ENCODE data around the gene BCAM.
"Not testable (repeated sequence)": the region's sequence is repeated elsewhere in the genome, so short reads cannot be mapped to it uniquely, and the experiment has no call there.

Gene BCAM

DNA sequence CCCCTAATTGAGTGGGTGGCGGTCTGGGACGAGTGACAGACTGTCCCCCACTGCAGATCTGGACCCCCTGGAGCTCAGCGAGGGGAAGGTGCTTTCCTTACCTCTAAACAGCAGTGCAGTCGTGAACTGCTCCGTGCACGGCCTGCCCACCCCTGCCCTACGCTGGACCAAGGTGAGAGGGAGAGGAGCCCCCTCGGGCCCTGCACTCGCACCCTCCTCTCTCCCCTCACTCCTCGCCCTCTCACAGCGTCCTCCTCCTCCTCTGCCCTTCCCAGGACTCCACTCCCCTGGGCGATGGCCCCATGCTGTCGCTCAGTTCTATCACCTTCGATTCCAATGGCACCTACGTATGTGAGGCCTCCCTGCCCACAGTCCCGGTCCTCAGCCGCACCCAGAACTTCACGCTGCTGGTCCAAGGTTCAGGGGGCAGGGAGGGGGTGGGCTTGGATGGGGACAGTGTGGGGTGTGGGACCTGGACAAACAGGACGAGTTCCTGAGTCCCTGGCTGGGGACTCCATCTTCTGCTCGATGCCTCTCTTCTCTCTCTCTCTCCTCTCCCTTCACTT is 9.6 kb downstream of the BCAM start:
- no peak for DNase-seq

GRCh38 chr19:44819246-44819832 is 10.4 kb downstream of the BCAM start:
- no peak for DNase-seq

DNA sequence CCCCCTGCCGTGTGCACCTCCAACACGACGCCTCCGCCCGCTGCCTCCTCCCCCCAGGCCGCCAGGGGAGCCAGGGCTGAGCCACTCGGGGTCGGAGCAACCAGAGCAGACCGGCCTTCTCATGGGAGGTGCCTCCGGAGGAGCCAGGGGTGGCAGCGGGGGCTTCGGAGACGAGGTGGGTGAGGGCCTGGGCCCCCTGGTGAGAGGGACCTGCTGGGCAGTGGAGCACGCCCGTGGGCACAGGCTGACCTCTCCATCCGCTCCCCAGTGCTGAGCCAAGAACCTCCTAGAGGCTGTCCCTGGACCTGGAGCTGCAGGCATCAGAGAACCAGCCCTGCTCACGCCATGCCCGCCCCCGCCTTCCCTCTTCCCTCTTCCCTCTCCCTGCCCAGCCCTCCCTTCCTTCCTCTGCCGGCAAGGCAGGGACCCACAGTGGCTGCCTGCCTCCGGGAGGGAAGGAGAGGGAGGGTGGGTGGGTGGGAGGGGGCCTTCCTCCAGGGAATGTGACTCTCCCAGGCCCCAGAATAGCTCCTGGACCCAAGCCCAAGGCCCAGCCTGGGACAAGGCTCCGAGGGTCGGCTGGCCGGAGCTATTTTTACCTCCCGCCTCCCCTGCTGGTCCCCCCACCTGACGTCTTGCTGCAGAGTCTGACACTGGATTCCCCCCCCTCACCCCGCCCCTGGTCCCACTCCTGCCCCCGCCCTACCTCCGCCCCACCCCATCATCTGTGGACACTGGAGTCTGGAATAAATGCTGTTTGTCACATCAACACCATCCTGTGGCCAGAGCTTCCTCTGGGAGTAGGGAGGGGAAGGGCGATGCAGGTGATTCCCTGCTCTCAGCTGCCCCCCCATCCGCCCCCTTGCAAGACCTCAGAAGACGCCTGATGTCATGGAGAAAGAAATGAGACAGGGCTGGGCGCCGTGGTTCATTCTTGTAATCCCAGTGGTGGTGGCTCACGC is 12.0 kb downstream of the BCAM start:
- no peak for DNase-seq

DNA sequence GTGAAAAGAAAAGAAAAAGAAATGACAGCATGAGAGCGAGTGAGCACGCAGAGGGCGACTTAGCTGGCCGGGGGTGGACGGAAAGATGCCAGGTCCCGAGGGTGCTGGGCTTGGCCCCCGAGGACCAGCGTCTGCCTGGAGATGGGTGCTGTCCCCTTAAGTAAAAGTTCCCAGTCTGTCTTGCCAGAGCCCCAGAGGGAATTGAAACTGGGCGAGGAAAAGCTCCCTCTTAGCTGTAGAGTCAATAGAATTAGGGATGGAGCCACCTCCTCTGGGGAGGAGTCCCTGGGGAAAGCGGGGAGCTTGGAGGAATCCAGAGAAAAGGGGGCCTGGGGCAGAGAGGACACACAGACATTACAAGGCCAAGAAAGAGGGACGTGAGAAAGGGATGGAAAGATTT is 13.3 kb downstream of the BCAM start:
- no peak for DNase-seq

- DNase-seq: no peak
Measured at GRCh38 chr19:44822670-44823372, 13.9 kb downstream of the BCAM start.

DNA sequence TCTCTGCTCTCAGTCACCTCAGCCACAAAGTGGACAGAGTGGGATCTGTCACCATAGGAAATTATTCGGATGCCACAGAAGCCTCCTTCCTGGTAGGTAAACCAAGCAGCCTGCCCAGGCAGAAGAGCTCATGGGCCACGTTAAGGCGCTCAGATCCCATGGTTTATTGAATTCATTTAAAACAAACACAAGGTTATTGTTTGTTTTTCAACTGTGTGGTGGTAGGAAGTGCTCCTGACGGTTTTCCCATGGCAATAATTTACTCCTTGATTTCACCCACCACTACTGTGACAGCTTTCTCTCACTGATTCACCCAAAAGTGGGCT is 14.4 kb downstream of the BCAM start:
- DNase-seq: no peak

DNA sequence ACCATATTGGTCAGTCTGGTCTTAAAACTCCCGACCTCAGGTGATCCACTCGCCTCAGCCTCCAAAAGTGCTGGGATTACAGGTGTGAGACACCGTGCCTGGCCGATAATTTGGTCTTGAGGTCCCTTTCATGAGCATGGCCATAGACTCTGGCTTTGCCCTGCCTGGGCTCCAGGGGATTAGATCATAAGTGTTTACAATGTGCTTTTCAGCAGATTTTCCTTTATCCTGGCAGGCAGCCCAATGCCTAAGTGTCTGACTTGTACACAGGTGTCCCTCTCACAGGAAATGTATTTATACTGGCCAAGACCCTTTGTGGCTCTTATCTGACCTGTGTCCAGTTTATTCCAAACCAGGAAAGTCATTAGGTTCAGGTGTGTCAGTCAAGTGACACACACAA is 15.9 kb downstream of the BCAM start:
- no peak for DNase-seq

GRCh38 chr19:44832875-44833274 is 24.0 kb downstream of the BCAM start:
- DNase-seq: not testable (repeated sequence)

- not testable (repeated sequence) for DNase-seq
Measured at GRCh38 chr19:44834399-44834798, 25.5 kb downstream of the BCAM start.

- DNase-seq: no peak
Measured at GRCh38 chr19:44839276-44839675, 30.4 kb downstream of the BCAM start.

DNA sequence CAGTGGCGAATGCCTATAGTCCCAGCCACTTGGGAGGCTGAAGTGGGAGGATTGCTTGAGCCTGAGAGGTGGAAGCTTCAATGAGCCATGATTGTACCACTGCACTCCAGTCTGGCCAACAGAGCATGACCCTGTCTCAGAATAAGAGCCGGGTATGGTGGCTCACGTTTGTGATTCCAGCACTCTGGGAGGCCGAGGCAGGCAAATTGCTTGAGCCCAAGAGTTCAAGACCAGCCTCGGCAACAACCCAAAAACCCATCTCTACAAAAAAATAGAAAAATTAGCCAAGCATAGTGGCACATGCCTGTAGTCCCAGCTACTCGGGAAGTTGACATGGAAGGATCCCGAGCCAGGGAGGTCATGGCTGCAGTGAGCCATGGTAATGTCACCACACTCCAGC is 31.9 kb downstream of the BCAM start:
- DNase-seq: no peak

GRCh38 chr19:44841231-44841630 is 32.3 kb downstream of the BCAM start:
- no peak for DNase-seq

DNA sequence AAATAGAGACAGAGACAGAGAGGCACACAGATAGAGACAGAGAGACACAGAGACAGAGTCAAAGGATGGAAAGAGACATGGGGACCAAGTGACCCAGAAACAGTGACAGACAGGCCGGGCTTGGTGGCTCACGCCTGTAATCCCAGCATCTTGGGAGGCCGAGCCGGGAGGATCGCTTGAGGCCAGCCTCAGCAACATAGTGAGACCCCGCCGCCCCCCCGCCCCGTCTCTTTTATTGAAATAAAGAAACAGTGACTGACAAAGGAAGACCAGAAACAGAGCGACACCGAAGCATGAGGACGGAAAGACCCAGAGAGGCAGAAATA is 36.3 kb downstream of the BCAM start:
- no peak for DNase-seq

- peak; percentile 31 to 71 for DNase-seq
Measured at GRCh38 chr19:44845612-44846454, 36.9 kb downstream of the BCAM start, which contains the start of gene NECTIN2. TSS of gene NECTIN2 (plus strand) at chr19:44846297. CDS start at chr19:44846526, 229 bp downstream.

DNA sequence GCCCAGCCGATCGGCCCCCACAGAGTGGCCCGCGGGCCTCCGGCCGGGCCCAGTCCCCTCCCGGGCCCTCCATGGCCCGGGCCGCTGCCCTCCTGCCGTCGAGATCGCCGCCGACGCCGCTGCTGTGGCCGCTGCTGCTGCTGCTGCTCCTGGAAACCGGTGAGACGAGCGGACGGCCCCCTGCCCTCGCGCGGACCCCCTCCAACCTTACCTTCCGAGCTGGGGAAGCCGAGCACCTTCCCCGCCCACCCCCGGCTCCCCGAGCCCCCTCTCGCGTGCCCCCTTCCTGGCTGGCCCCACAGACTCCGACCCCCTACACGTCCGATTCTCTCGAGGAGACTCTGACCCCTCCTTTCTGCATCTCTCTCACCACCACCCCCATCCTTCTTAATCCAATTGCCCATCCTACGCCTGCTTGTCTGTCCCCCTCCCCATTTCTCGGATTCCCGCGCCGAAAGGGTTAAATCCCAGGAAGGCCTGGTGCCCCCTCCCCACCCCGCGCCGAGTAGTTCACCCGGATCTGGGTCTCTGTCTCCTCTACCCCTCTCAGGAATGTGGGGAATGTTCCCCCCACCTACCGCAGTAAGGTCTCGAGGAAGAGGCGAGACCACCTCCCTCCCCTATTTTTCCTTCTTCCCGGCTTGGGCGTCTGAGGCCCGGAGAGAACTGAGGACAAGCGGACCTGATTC is 37.7 kb downstream of the BCAM start:
- DNase-seq: no peak

DNA sequence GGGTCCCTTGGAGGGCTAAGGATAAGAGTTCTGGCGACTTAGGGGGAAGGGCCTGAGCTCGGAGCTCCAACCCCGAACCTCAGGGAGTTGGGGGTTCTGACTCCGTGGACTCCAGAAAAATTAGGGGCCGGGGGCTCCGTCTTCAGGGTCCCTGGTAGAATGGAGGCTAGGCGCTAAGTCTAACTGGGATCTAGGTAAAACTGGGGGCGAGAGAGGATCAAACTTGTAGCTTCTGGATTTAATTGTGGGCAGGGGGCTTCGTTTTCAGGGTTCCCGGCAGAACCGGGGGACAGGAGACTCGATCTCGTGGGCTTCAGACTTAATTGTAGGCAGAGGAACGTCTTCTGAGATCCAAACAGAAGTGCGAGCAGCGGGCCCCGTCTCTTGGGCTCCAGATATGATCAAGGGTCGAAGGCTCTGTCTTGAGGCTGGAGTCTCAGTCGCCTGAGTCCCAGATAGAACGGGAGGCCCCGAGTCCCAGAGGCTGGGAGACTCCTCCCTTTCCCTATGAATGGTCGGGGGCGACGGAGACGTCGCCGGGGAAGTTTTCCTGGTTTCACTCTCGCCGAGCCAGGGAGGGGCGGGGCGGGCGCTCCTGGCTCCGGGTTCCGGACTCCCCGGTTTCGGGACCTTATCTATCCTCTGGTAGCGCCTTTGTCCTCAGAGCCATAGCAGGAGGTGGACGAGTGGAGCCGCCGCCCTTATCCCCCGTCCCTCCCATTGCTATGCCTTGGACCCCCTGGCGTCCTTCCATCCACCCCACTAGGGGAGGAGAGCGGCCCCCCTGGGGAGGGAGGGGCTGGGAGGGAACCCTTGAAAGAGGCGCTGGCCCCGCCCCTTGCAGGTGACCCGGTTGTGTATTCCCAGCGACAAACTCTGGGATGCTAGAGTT is 38.5 kb downstream of the BCAM start:
- no peak for DNase-seq

GRCh38 chr19:44848036-44848811 is 39.3 kb downstream of the BCAM start:
- DNase-seq: no peak

DNA sequence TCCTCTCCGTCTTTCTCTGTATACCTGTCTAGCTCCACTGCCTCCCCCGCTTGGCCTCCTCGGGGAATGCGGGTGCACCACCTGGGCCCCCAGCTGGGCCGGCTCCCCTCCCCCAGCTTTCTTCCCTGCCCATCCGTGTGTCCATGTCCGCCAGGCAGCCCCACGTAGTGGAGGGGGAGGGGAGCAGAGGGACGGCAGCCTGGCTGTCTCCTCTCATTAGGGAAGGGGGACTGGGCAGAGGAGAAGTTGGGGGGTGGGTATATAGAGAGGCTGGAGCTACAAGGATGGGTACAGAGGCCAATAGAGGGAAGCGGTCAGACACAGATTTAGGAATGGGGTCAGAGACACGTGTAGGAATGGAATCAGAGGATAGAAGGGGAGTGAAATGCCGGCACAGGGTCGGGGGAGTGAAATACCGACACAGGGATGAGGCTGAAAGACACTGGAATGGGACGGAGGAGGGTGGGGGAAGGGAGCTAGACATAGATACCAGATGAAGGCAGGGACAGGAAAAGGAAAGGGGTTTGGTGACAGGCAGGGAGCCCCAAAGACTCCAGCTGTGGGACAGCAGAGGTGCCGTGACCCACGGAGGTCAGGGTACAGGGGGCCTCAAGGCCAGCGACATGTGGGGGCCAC is 40.0 kb downstream of the BCAM start:
- no peak for DNase-seq

GRCh38 chr19:44850641-44851109 is 41.8 kb downstream of the BCAM start:
- DNase-seq: no peak

All from NCI-H187 (cell line).